Measurements from ENCODE around the gene CDC14B. TPM values are rescaled to one million over a fixed set of nuclear protein-coding genes. Genes with fewer than 3 reads are reported as not detected.
A peak's percentile ranks its signal among the peaks of the same experiment; 100 is the strongest.

Gene CDC14B
- total and polyA plus RNA-seq, 4 donors: 2.9 to 29.8 (median 8.0) TPM

- Histone ChIP-seq H3K9ac (ENCODE audit: insufficient read depth in 1 of 2, low read length in 2 of 2) (no peak overlapping the region), H3K9me3 (ENCODE audit: control insufficient read depth in 4 of 4, insufficient read depth in 3 of 4, low read length in 3 of 4) (no peaks in the 10 kb centered on the region), H3K36me3 (ENCODE audit: control insufficient read depth in 4 of 4, insufficient read depth in 4 of 4, low read length in 4 of 4) (peaks cover 0 to under 1% (median 0%) of the 10 kb centered on the region in 4 donors), H3K4me1 (ENCODE audit: control insufficient read depth in 5 of 5, insufficient read depth in 5 of 5, low read length in 5 of 5) (peaks cover 0 to 15% (median 7%) of the 10 kb centered on the region in 5 donors), H3K4me3 (no peak overlapping the region), H3K27ac (ENCODE audit: low read depth in 1 of 2, low read length in 1 of 2) (no peak overlapping the region), H3K27me3 (ENCODE audit: control insufficient read depth in 3 of 3, insufficient read depth in 3 of 3, low read length in 2 of 3) (peaks cover 0 to 3% (median 0%) of the 10 kb centered on the region in 3 donors)
- ATAC-seq (ENCODE audit: insufficient read depth, low FRiP score) (no peak), DNase-seq (peak in 1 of 3 donors; percentile 36)
- WGBS, 2 donors: 73 to 80% methylated on average over 2 of the region's 2 CpGs
- no peak for TF ChIP-seq CTCF (IDR thresholded peaks at IDR 0.05; ENCODE audit: control extremely low read depth, extremely low read depth)
Measured at GRCh38 chr9:96453625-96454024, 166.0 kb downstream of the CDC14B start.

GRCh38 chr9:96450613-96451528 lies 168.8 kb downstream of the CDC14B start:
- ATAC-seq (ENCODE audit: insufficient read depth, low FRiP score) (no peak), DNase-seq (peak; percentile 37 to 40 (median 38))
- WGBS, 2 donors: 1 to 2% methylated on average over 57 to 63 of the region's 63 CpGs
- peaks cover 0 to 15% (median 4%) of the 10 kb centered on the region in 5 donors for H3K4me1 ChIP-seq (ENCODE audit: control insufficient read depth in 5 of 5, insufficient read depth in 5 of 5, low read length in 5 of 5)
- peak overlapping the region; percentile 66 for H3K4me3 ChIP-seq
- no peaks in the 10 kb centered on the region for H3K36me3 ChIP-seq (ENCODE audit: control insufficient read depth in 4 of 4, insufficient read depth in 4 of 4, low read length in 4 of 4)
- peak overlapping the region; percentile 59 to 80 for H3K27ac ChIP-seq (ENCODE audit: low read depth in 1 of 2, low read length in 1 of 2)
- peak overlapping the region in 1 of 2 donors; percentile 82 for H3K9ac ChIP-seq (ENCODE audit: insufficient read depth in 1 of 2, low read length in 2 of 2)
- TF ChIP-seq CTCF (IDR thresholded peaks at IDR 0.05; ENCODE audit: control extremely low read depth, extremely low read depth): no peak
- H3K9me3 ChIP-seq (ENCODE audit: control insufficient read depth in 4 of 4, insufficient read depth in 3 of 4, low read length in 3 of 4): no peaks in the 10 kb centered on the region
- H3K27me3 ChIP-seq (ENCODE audit: control insufficient read depth in 3 of 3, insufficient read depth in 3 of 3, low read length in 2 of 3): peaks cover 0 to 7% (median 5%) of the 10 kb centered on the region in 3 donors

Other genes starting within 250 kb of the CDC14B start
- gene SLC35D2, start 236.1 kb downstream of the CDC14B start, total RNA-seq: 10 to 100 TPM; 22.7 to 27.2 TPM
- gene SLC35D2, start 236.1 kb downstream of the CDC14B start, polyA plus RNA-seq: 10 to 100 TPM; 14.9 to 20.2 TPM
- 1 to 10 TPM; 3.1 to 3.3 TPM for gene ZNF367, start 201.5 kb downstream of the CDC14B start, total RNA-seq
- 1 to 10 TPM; 1.0 to 1.1 TPM for gene ZNF367, start 201.5 kb downstream of the CDC14B start, polyA plus RNA-seq
- gene HABP4, start 169.7 kb downstream of the CDC14B start, total RNA-seq: 10 to 100 TPM in 1 of 2 donors, 1 to 10 TPM in 1; 6.5 to 10.2 TPM
- 1 to 10 TPM; 4.7 to 9.8 TPM for gene HABP4, start 169.7 kb downstream of the CDC14B start, polyA plus RNA-seq
- gene PRXL2C, start 35.5 kb upstream of the CDC14B start, total RNA-seq: 10 to 100 TPM; 12.8 to 25.3 TPM
- gene PRXL2C, start 35.5 kb upstream of the CDC14B start, polyA plus RNA-seq: 10 to 100 TPM; 10.2 to 13.6 TPM
- 10 to 100 TPM in 1 of 2 donors, 1 to 10 TPM in 1; 8.7 to 19.5 TPM for gene ZNF510, start 158.2 kb upstream of the CDC14B start, total RNA-seq
- 1 to 10 TPM; 2.7 to 2.9 TPM for gene ZNF510, start 158.2 kb upstream of the CDC14B start, polyA plus RNA-seq
- gene ZNF782, start 234.7 kb upstream of the CDC14B start, total RNA-seq: 10 to 100 TPM in 1 of 2 donors, 1 to 10 TPM in 1; 4.5 to 16.4 TPM
- gene ZNF782, start 234.7 kb upstream of the CDC14B start, polyA plus RNA-seq: 1 to 10 TPM in 1 of 2 donors, under 1 TPM in 1; 0.95 to 1.7 TPM